Activated CD4-positive, alpha-beta T cell treated with anti-CD3 and anti-CD28 coated beads, Interleukin-2, Interleukin-4, amounts not matched to agents 100 ng/mL and 50 ng/mL, durations not matched to agents 16 hours and 8 hours (primary cell): ENCODE results near the gene SH3PXD2A.

Source experiments
- DNase-seq: peaks from one replicate; pipeline ENCODE4 v3.0.0-alpha.2; 2020; ENCODE audit warnings: low spot score

SH3PXD2A gene

GRCh38 chr10:103603382-103603781 lies 252.0 kb downstream of the SH3PXD2A start:
- no peak for DNase-seq

- no peak for DNase-seq
Measured at GRCh38 chr10:103602852-103603155, 252.6 kb downstream of the SH3PXD2A start.

- no peak for DNase-seq
Measured at GRCh38 chr10:103602028-103602851, 253.1 kb downstream of the SH3PXD2A start.

GRCh38 chr10:103600956-103601569 lies 254.3 kb downstream of the SH3PXD2A start:
- DNase-seq, result no peak

GRCh38 chr10:103600325-103600724 lies 255.1 kb downstream of the SH3PXD2A start:
- DNase-seq, result no peak

- DNase-seq, result no peak
Measured at GRCh38 chr10:103599907-103600306, 255.5 kb downstream of the SH3PXD2A start.

- no peak for DNase-seq
Measured at GRCh38 chr10:103599211-103599610, 256.2 kb downstream of the SH3PXD2A start.

- DNase-seq, result peak; percentile 19
Measured at GRCh38 chr10:103598654-103599115, 256.7 kb downstream of the SH3PXD2A start.

GRCh38 chr10:103597003-103597402 lies 258.4 kb downstream of the SH3PXD2A start:
- DNase-seq, result no peak

GRCh38 chr10:103595933-103596726 lies 259.2 kb downstream of the SH3PXD2A start:
- no peak for DNase-seq

GRCh38 chr10:103593022-103593570 lies 262.3 kb downstream of the SH3PXD2A start:
- DNase-seq, result no peak

GRCh38 chr10:103592186-103593021 lies 263.0 kb downstream of the SH3PXD2A start:
- DNase-seq, result peak; percentile 42

GRCh38 chr10:103590744-103591291 lies 264.6 kb downstream of the SH3PXD2A start:
- no peak for DNase-seq

- no peak for DNase-seq
Measured at GRCh38 chr10:103590060-103590459, 265.3 kb downstream of the SH3PXD2A start.

- DNase-seq, result no peak
Measured at GRCh38 chr10:103589074-103589630, 266.2 kb downstream of the SH3PXD2A start.

GRCh38 chr10:103587073-103587472 lies 268.3 kb downstream of the SH3PXD2A start:
- no peak for DNase-seq

- DNase-seq, result no peak
Measured at GRCh38 chr10:103585011-103585405, 270.4 kb downstream of the SH3PXD2A start.

- peak; percentile 52 for DNase-seq
Measured at GRCh38 chr10:103584216-103585010, 271.0 kb downstream of the SH3PXD2A start.

GRCh38 chr10:103583871-103584215 lies 271.5 kb downstream of the SH3PXD2A start:
- DNase-seq, result no peak
